Left renal pelvis (tissue), 4 donors: ENCODE measurements around the gene TUBD1. TPM values are rescaled to one million over a fixed set of nuclear protein-coding genes. Genes with fewer than 3 reads are reported as not detected.

ENCODE experiments used
- DNase-seq, 4 donors: peaks; one replicate each; pipeline ENCODE4 v3.0.0-alpha.2; 2013; ENCODE audit warnings: low read depth in 4 of 4, low spot score in 3 of 4
- polyA plus RNA-seq, 4 donors: library from polyadenylated mRNA; unstranded; fragments of 120-200 nt; gene quantifications; one replicate each; pipeline ENCODE4 v1.2.1, GENCODE V29; 2013; ENCODE audit not compliant: insufficient read length in 4 of 4

TUBD1 gene
- polyA plus RNA-seq, 4 donors = 12.7 to 19.4 (median 18.4) TPM

GRCh38 chr17:59828478-59828760, 64.3 kb downstream of the TUBD1 start:
- no peak for DNase-seq

- DNase-seq = no peak
Observed at GRCh38 chr17:59827721-59828477, 64.8 kb downstream of the TUBD1 start.

DNA sequence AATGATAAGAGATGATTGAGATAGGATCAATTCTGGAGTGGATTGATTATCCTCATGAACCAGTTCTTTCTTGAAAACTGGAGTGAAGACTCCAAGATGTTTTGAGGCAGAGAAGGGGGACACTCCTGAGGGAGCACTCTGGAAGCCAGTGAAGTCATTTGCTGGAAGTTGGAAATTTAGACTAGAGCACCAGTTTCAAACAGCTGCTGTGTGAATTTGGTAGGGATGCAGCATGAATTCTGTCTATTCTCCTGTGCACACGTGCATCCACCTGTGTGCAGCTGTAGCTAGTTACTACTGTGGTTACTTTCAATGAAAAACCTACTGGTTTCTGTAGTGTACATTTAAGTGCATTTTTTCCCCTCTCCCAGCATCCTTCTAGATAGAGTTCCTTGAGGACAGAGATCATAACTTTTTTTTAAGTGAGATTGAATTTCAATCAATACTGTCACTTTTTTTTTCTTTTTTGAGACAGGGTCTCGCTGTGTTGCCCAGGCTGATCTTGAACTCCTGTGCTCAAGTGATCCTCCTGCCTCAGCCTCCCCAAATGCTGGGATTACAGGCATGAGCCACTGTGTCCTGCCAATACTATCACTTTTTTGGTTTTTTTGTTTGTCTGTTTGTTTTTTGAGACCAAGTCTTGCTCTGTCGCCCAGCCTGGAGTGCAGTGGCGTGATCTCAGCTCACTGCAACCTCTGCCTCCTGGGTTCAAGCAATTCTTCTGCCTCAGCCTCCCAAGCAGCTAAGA, 65.9 kb downstream of the TUBD1 start:
- DNase-seq = no peak

GRCh38 chr17:59825533-59826322, 67.0 kb downstream of the TUBD1 start:
- no peak for DNase-seq

GRCh38 chr17:59815965-59816364, 76.8 kb downstream of the TUBD1 start:
- no peak for DNase-seq

DNA sequence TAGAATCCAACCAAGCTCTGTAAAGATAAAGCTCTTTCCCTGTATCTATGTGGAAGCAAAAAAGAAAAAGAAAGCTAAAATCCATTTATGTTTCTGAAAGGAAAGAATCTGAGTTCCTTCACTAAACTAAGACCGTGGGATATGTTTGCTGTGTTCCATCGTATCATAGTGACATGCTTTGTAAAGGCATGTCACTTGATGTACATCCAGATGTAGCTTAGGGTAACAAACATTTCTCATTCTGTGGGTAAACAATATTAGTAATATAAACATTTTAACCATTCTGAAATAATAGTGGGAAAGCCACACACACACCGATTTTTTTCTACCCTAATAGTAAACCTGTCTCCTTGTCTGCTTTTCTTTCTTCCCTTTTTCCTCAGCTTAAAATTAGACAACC, 78.1 kb downstream of the TUBD1 start:
- no peak for DNase-seq

DNA sequence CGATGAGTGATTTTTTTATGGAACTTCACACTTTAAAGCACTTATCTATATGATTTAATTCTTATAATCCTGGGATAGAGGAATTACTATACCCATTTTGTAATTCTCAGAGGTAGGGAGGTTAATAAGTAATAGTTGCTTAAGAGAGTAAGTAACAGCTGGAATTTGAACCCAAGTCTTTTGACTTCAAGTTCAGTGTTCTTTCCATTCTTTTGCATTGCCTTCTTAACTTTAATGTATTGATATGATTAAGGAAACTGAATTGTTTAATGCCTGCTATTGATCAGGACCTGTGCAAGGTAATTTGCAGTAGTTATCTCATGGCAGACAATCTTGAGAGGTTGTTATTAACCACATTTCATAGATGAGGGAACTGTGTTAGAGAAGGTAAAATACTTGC, 78.5 kb downstream of the TUBD1 start:
- DNase-seq = no peak

- DNase-seq = no peak
Observed at GRCh38 chr17:59812139-59812538, 80.6 kb downstream of the TUBD1 start.

- no peak for DNase-seq
Observed at GRCh38 chr17:59811209-59811608, 81.5 kb downstream of the TUBD1 start.

DNA sequence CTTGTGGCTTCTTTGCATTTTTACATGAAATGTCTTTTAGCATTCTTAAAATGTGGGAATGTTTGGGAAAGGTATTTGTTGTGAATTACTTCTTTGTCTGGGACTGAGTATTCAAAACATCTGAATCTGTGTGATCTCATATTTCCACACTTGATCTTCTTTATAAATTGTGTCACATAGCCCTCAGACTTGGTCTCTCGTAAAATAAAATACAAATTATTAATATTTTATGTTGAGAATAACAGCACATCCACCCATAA, 81.9 kb downstream of the TUBD1 start:
- no peak for DNase-seq

Other genes with a start within 250 kb of the TUBD1 start
- 10 to 100 TPM; 17.7 to 29.6 (median 22.6) TPM for gene PTRH2, start 185.5 kb downstream of the TUBD1 start, polyA plus RNA-seq
- gene VMP1, start 185.3 kb downstream of the TUBD1 start, polyA plus RNA-seq = 100 to 1,000 TPM in 2 of 4 donors, 10 to 100 TPM in 2; 77.6 to 113 (median 99.2) TPM
- gene RPS6KB1, start 178 bp upstream of the TUBD1 start, polyA plus RNA-seq = 10 to 100 TPM; 40.5 to 44.8 (median 43.8) TPM
- gene RNFT1, start 71.8 kb upstream of the TUBD1 start, polyA plus RNA-seq = 10 to 100 TPM; 18.5 to 35.4 (median 26.3) TPM
- 10 to 100 TPM; 21.3 to 28.3 (median 23.9) TPM for gene HEATR6, start 186.0 kb upstream of the TUBD1 start, polyA plus RNA-seq